Fibroblast of pulmonary artery (primary cell): ENCODE data around the gene USP24.

Experiments used
- DNase-seq: peaks from one replicate; pipeline ENCODE4 v3.0.0-alpha.2; 2010; ENCODE audit warnings: low read depth
- H3K4me3 ChIP-seq: replicated peaks from 2 replicates; pipeline ENCODE4 v1.5.1; 2011; ENCODE audit warnings: low read depth, mild to moderate bottlenecking, control low read depth, low read length, moderate library complexity
- CTCF ChIP-seq: IDR thresholded peaks from 2 replicates; pipeline ENCODE4 v1.5.1; 2011; ENCODE audit warnings: mild to moderate bottlenecking, control low read depth, low read length, inconsistent platforms; ENCODE audit errors: missing control alignments

Gene USP24

GRCh38 chr1:55041613-55042012, 173.6 kb downstream of the USP24 start:
- DNase-seq, result no peak
- TF ChIP-seq CTCF, result no peak
- H3K4me3 ChIP-seq, result no peak overlapping the region

- no peak for DNase-seq
- TF ChIP-seq CTCF, result no peak
- no peak overlapping the region for H3K4me3 ChIP-seq
Observed at GRCh38 chr1:55040933-55041494, 174.2 kb downstream of the USP24 start.

- no peak overlapping the region for H3K4me3 ChIP-seq
- no peak for DNase-seq
- TF ChIP-seq CTCF, result no peak
Observed at GRCh38 chr1:55040083-55040932, 174.9 kb downstream of the USP24 start.

DNA sequence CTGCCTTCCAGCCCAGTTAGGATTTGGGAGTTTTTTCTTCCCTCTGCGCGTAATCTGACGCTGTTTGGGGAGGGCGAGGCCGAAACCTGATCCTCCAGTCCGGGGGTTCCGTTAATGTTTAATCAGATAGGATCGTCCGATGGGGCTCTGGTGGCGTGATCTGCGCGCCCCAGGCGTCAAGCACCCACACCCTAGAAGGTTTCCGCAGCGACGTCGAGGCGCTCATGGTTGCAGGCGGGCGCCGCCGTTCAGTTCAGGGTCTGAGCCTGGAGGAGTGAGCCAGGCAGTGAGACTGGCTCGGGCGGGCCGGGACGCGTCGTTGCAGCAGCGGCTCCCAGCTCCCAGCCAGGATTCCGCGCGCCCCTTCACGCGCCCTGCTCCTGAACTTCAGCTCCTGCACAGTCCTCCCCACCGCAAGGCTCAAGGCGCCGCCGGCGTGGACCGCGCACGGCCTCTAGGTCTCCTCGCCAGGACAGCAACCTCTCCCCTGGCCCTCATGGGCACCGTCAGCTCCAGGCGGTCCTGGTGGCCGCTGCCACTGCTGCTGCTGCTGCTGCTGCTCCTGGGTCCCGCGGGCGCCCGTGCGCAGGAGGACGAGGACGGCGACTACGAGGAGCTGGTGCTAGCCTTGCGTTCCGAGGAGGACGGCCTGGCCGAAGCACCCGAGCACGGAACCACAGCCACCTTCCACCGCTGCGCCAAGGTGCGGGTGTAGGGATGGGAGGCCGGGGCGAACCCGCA, 175.7 kb downstream of the USP24 start, which contains the start of gene PCSK9:
Gene PCSK9 (plus strand): TSS at position 207 of the 741 bp plus-strand sequence. CDS start 290 bp downstream, at position 497.
- H3K4me3 ChIP-seq, result no peak within 1 kb of the TSS
- TF ChIP-seq CTCF, result no peak
- DNase-seq, result peak; percentile 11

- H3K4me3 ChIP-seq, result no peak overlapping the region
- TF ChIP-seq CTCF, result no peak
- DNase-seq, result no peak
Observed at GRCh38 chr1:55038974-55039341, 176.2 kb downstream of the USP24 start.

DNA sequence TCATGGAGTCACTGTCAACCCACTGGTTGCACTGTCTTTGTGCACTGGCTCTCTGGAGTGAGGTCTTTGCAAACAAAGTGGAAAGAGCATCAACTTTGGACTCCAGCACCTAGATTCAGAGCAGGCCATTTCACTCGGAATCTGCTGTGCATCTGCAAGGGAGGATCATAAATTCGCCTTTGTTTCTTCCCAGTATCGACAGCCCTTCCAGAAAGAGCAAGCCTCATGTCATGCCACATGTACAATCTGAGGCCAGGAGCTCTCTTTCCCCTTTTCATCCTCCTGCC, 176.7 kb downstream of the USP24 start:
- no peak for DNase-seq
- no peak for TF ChIP-seq CTCF
- no peak overlapping the region for H3K4me3 ChIP-seq
